OCI-LY3 (cell line): ENCODE results near the gene SGPL1.

ENCODE experiments used
- H2AFZ ChIP-seq: fragments of 200-600, 300-600 bp; shearing (Covaris generic); 2 replicates; pipeline ENCODE4 v1.6.0; 2014; ENCODE audit warnings: antibody characterized with exemption, low read depth, low read length
- H3K27ac ChIP-seq: fragments of 200-600, 300-600 bp; sonication (generic); 2 replicates; pipeline ENCODE4 v1.5.1; 2014; ENCODE audit warnings: mild to moderate bottlenecking, low read length, moderate library complexity, mixed read lengths
- H3K27me3 ChIP-seq: fragments of 200-600, 300-600 bp; sonication (generic); 2 replicates; pipeline ENCODE4 v1.6.1; 2014; ENCODE audit warnings: low read depth, low read length, mixed read lengths
- H3K36me3 ChIP-seq: fragments of 200-600, 300-600 bp; sonication (generic); replicated peaks from 2 replicates; pipeline ENCODE3; 2014; ENCODE audit warnings: low read depth, low read length, mixed read lengths
- H3K4me1 ChIP-seq: fragments of 300-600, 200-600 bp; sonication (generic); 2 replicates; pipeline ENCODE4 v1.6.1; 2014; ENCODE audit warnings: low read length, mixed read lengths
- H3K4me2 ChIP-seq: fragments of 200-600, 300-600 bp; sonication (generic); 2 replicates; pipeline ENCODE4 v1.6.1; 2014; ENCODE audit warnings: low read length, mixed read lengths
- H3K4me3 ChIP-seq: fragments of 300-600, 200-600 bp; sonication (generic); 2 replicates; pipeline ENCODE4 v1.5.1; 2014; ENCODE audit warnings: antibody characterized with exemption, mild to moderate bottlenecking, low read length, moderate library complexity
- H3K79me2 ChIP-seq: fragments of 300-600, 200-600 bp; shearing (Covaris generic); 2 replicates; pipeline ENCODE4 v1.6.1; 2014; ENCODE audit warnings: mild to moderate bottlenecking, low read length, mixed read lengths
- H3K9ac ChIP-seq: fragments of 300-600, 200-600 bp; shearing (Covaris generic); 2 replicates; pipeline ENCODE4 v1.6.0; 2014; ENCODE audit warnings: mild to moderate bottlenecking, low read length, moderate library complexity
- H3K9me3 ChIP-seq: fragments of 200-600, 300-600 bp; shearing (Covaris generic); 2 replicates; pipeline ENCODE4 v1.6.1; 2014; ENCODE audit warnings: low read length, mixed read lengths; ENCODE audit not compliant: insufficient read depth
- H4K20me1 ChIP-seq: fragments of 200-600, 300-600 bp; sonication (generic); 2 replicates; pipeline ENCODE4 v1.6.1; 2016; ENCODE audit warnings: low read length, mixed read lengths; ENCODE audit not compliant: insufficient read depth
- CTCF ChIP-seq: fragments of 200-600, 300-600 bp; sonication (generic); IDR thresholded peaks from 2 replicates; pipeline ENCODE4 v1.5.1; 2014; ENCODE audit warnings: antibody characterized with exemption, low read length, low read depth
- EZH2phosphoT487 ChIP-seq: fragments of 200-600 bp; shearing (Covaris generic); IDR thresholded peaks from 2 replicates; pipeline ENCODE4 v1.6.1; 2018; ENCODE audit warnings: antibody characterized with exemption, mixed run types, low read depth

The SGPL1 gene

DNA sequence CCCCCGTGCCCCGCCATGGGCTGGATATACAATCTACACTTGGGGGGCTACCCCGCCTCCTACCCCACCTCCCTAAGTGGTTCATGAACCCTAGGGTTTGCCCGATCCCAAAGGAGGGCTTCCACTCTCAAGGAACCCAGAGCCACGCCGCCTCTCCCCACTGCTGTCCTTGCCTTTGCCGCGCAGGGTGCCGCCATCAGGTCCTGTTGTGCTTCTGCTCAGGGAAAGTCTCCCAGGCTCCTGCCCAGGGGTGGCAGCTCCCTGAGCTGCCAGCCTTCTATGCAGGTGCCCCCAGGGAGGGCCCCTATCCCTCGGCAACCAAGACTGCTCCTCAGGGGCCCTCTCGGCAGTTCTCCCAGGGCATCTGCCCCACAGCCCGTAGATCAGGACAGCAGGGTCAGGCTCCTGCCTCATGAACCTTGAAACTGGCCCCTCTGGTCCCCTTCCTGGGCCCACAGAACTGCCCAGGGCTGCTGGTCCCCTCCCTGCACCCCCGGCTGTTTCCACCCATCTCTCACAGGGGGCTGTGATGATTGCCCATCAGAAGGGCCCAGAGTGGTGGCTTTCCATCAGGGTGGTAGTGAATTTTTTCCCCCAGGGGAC is 85.6 kb downstream of the SGPL1 start:
- Histone ChIP-seq H3K79me2 (no peaks in the 10 kb centered on the region), H3K9ac (no peak overlapping the region), H3K36me3 (no peaks in the 10 kb centered on the region), H2AFZ (no peak overlapping the region), H3K9me3 (no peaks in the 10 kb centered on the region), H3K4me2 (no peak overlapping the region), H3K27me3 (no peaks in the 10 kb centered on the region), H4K20me1 (no peaks in the 10 kb centered on the region), H3K4me1 (no peaks in the 10 kb centered on the region), H3K27ac (no peak overlapping the region), H3K4me3 (no peak overlapping the region)
- TF ChIP-seq CTCF, result no peak
- no peak for TF ChIP-seq EZH2phosphoT487

GRCh38 chr10:70902661-70903261 is 87.0 kb downstream of the SGPL1 start:
- Histone ChIP-seq H3K27me3 (no peaks in the 10 kb centered on the region), H4K20me1 (no peaks in the 10 kb centered on the region), H3K9me3 (no peaks in the 10 kb centered on the region), H3K9ac (no peak overlapping the region), H3K36me3 (no peaks in the 10 kb centered on the region), H3K4me2 (no peak overlapping the region), H3K27ac (no peak overlapping the region), H3K79me2 (no peaks in the 10 kb centered on the region), H3K4me3 (no peak overlapping the region), H2AFZ (no peak overlapping the region), H3K4me1 (no peaks in the 10 kb centered on the region)
- no peak for TF ChIP-seq CTCF
- TF ChIP-seq EZH2phosphoT487, result no peak

GRCh38 chr10:70903262-70903921 is 87.6 kb downstream of the SGPL1 start:
- Histone ChIP-seq H3K79me2 (no peaks in the 10 kb centered on the region), H3K27me3 (no peaks in the 10 kb centered on the region), H4K20me1 (no peaks in the 10 kb centered on the region), H2AFZ (no peak overlapping the region), H3K4me3 (no peak overlapping the region), H3K36me3 (no peaks in the 10 kb centered on the region), H3K4me2 (no peak overlapping the region), H3K9me3 (no peaks in the 10 kb centered on the region), H3K27ac (no peak overlapping the region), H3K4me1 (no peaks in the 10 kb centered on the region), H3K9ac (no peak overlapping the region)
- TF ChIP-seq EZH2phosphoT487, result no peak
- peak; percentile 71 for TF ChIP-seq CTCF

DNA sequence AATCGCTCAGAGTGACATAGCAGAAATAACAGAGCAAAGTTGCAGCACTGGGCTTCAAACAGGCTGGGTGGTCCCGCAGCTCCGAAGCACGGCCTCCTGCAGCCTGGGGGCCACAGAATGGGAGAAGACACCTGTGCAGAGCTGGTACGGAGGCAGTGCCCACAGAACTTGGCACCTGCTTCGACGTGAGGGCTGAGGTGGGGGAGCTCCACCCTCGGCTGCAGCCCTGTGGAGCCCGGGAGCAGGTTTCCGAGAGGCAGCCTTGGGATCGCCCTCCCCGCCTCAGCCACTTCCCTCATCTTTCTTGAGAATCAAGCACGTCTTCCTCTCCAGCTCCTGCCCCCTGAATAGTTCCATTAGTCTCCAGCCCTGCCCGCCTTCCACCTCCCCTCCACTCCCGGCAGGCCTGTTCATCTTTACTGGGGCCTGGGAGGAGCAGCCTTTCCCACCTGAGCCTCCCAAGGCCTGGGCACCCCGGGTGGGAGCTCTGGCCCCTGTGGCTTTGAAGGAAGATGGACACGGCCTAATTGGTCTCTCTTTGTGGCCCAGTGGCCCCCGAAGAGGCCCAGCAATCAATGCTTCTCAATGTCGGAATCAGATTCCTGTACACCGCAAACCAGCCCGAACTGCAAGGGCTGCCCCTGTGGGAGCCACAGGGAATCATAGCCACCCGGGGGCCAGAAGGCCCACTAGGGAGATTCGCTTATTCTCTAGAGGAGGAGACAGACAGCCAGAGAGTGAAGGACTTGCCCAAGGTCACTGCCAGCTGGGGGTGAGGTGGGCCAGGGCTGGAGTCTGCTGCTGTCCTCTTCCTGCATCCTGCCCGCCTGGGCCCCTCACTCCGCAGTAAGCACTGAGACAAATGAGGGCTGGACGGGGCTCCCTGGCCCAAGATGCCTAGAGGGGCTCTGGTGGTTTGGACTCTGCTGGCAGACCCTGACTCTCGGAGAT is 89.6 kb downstream of the SGPL1 start:
- Histone ChIP-seq H3K27me3 (no peaks in the 10 kb centered on the region), H3K27ac (no peak overlapping the region)

More for the DNA sequence above, 89.6 kb downstream of the SGPL1 start:
- Histone ChIP-seq H2AFZ (no peak overlapping the region), H3K79me2 (no peaks in the 10 kb centered on the region), H3K4me3 (no peak overlapping the region), H3K9ac (no peak overlapping the region), H3K4me1 (no peaks in the 10 kb centered on the region), H3K36me3 (no peaks in the 10 kb centered on the region), H3K9me3 (no peaks in the 10 kb centered on the region), H3K4me2 (no peak overlapping the region), H4K20me1 (no peaks in the 10 kb centered on the region)
- TF ChIP-seq CTCF, result no peak
- no peak for TF ChIP-seq EZH2phosphoT487
